Mucosa of descending colon (tissue), 3 donors: ENCODE results near the gene TM9SF4. TPM values are rescaled to one million over a fixed set of nuclear protein-coding genes. Genes with fewer than 3 reads are reported as not detected.
"Not testable (repeated sequence)": the region's sequence is repeated elsewhere in the genome, so short reads cannot be mapped to it uniquely, and the experiment has no call there.

ENCODE experiments used
- ATAC-seq: fragments of 200-7000 bp; cut with Tn5 transposase; one replicate; pipeline ENCODE4 v1.9.1; 2020; ENCODE audit warnings: mild to moderate bottlenecking, moderate library complexity
- DNase-seq, 3 donors: peaks; one replicate each; pipeline ENCODE4 v3.0.0-alpha.2; 2020
- H3K36me3 ChIP-seq: fragments of 200-600 bp; one replicate; pipeline ENCODE4 v1.8.0; 2021; ENCODE audit warnings: low read depth, mild to moderate bottlenecking
- H3K4me1 ChIP-seq: fragments of 200-600 bp; one replicate; pipeline ENCODE4 v1.8.0; 2021; ENCODE audit warnings: low read depth, mild to moderate bottlenecking
- H3K4me3 ChIP-seq: fragments of 200-600 bp; one replicate; pipeline ENCODE4 v1.8.0; 2021; ENCODE audit warnings: mild to moderate bottlenecking
- H3K9me3 ChIP-seq: fragments of 200-600 bp; one replicate; pipeline ENCODE4 v1.8.0; 2021; ENCODE audit warnings: mild to moderate bottlenecking
- CTCF ChIP-seq: fragments of 200-600 bp; IDR thresholded peaks from one replicate; pipeline ENCODE4 v1.8.0; 2022; ENCODE audit warnings: antibody characterized with exemption, mild to moderate bottlenecking
- intact Hi-C, 2 donors: fragments of 100-400 bp; cut with DNase I in 1 of 2; cut with micrococcal nuclease in 1 of 2; formaldehyde crosslinking; loops; one replicate each; pipeline versions ENCODE4 v1.11.0 to v1.11.1; 2022; cut with DNase I, micrococcal nuclease
- total RNA-seq, 3 donors: library from RNA; stranded (reverse); fragmentation: NEBNext Ultra II Directional in 2 of 3; extraction: Animal tissue kit (Norgen Biotek cat#: 25700) in 2 of 3; gene quantifications; one replicate each; pipeline versions ENCODE4 v1.2.1 to v1.2.4, GENCODE V29; 2021 to 2023
- donor health status: DM: no; HTN: no; CAD: no; lungs with moderate emphysema.
- donor health status: DM: no; HTN: no; CAD: no.
- donor health status: DM: no; HTN: yes; CAD: no.

TM9SF4 gene
- total RNA-seq, 3 donors from 2014 or later = 54.1 to 74.7 (median 65.8) TPM

DNA sequence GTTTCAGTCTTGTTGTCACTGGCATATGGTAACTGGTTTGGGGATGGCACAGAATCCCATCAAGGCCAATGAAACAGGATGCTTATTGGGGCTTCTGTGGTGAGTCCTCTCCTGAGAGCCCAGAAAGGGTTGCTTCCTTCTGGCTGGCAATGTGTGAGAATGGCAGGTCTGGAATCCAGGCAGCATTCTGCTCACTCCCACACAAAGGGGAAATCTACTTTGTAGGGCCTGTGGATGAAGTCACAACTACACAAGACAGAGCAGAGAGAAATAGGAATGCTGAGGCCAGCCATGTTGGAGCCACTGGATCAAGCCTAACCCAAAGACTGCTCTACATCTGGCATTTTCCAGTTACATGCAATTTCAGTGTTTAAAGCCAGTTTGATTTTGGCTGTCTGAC is 82.4 kb downstream of the TM9SF4 start:
- ATAC-seq (no peak), DNase-seq (no peak)
- Histone ChIP-seq H3K4me1 (peaks cover 9% of the 10 kb centered on the region), H3K9me3 (no peaks in the 10 kb centered on the region), H3K36me3 (peaks cover 6% of the 10 kb centered on the region), H3K4me3 (no peak overlapping the region)
- intact Hi-C loops = no loop called here
- TF ChIP-seq CTCF = no peak

DNA sequence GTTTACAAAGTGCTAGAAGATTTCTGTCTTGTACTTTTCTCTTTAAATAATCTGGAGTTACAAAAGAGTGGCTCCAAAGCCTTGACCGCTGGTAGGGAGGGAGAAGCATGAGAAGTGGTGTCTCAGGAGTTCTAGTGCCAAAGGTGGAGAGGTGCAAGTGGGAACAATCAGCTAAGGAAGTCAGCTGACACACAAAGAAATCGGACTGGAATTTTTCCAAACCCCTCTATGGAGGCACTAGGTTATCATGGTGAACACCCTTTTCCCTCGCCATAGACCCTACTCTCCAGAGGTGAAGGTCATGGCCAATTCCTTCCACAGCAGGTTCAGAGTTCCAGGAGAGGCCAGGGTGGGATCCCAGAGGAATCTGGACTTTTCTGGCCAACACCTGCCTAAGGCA is 83.2 kb downstream of the TM9SF4 start:
- no peak overlapping the region for H3K4me3 ChIP-seq
- peaks cover 9% of the 10 kb centered on the region for H3K4me1 ChIP-seq
- intact Hi-C loops = no loop called here
- ATAC-seq (no peak), DNase-seq (no peak)
- H3K9me3 ChIP-seq = no peaks in the 10 kb centered on the region
- no peak for TF ChIP-seq CTCF
- peaks cover 9% of the 10 kb centered on the region for H3K36me3 ChIP-seq

DNA sequence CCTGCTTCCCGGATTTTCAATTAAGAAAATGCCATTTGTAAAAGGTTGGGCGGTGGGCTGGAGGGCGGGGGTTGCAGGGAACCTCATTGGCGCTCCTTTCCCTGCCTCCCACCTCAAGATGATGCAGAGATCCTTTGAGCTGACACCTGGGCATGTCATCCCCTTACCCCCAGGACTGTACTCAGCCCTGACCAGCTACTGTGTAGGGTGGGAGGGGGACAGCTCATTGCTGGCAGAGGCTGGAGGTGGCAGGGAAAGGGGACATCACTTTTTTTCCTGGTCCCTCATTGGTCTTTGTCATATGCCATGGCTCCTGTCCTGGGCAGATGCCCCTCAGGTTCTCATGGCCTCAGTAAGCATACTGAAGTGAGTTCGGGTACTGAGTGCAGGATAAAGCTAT is 83.8 kb downstream of the TM9SF4 start:
- H3K4me3 ChIP-seq, intact Hi-C loops, H3K36me3 ChIP-seq, H3K4me1 ChIP-seq, ATAC-seq, H3K9me3 ChIP-seq, DNase-seq: not testable (repeated sequence)

DNA sequence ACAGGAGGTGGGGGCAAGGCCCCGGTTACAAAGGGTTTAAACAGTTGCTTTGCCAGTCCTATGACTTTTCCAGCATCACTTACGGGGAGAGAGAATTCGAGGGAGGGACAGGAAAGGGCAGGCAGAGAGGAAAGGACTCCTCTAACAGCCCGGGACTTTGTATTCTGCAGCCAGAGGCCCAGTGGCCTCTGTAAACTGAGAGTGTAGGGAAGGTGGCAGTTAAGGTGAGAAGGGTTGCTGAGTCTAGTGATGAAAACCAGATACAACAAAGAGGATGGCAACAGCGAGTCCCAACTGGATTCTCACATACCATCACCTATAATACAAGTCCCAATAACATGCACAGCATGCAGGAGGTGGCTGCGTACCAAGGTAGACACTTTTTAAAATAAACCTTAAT is 84.5 kb downstream of the TM9SF4 start:
- intact Hi-C loops = no loop called here
- no peak overlapping the region for H3K4me3 ChIP-seq
- DNase-seq (no peak), ATAC-seq (no peak)
- peaks cover 5% of the 10 kb centered on the region for H3K4me1 ChIP-seq
- TF ChIP-seq CTCF = no peak
- peaks cover 9% of the 10 kb centered on the region for H3K36me3 ChIP-seq
- no peaks in the 10 kb centered on the region for H3K9me3 ChIP-seq

- Histone ChIP-seq H3K36me3 (peaks cover 9% of the 10 kb centered on the region), H3K4me3 (no peak overlapping the region), H3K9me3 (no peaks in the 10 kb centered on the region), H3K4me1 (no peaks in the 10 kb centered on the region)
- no peak for TF ChIP-seq CTCF
- DNase-seq (no peak), ATAC-seq (peak; percentile 13)
- intact Hi-C loops = no loop called here
Observed at GRCh38 chr20:32195581-32195980, 86.1 kb downstream of the TM9SF4 start.

GRCh38 chr20:32196613-32197012 is 87.1 kb downstream of the TM9SF4 start:
- H3K36me3 ChIP-seq, H3K9me3 ChIP-seq, DNase-seq, ATAC-seq, H3K4me3 ChIP-seq, H3K4me1 ChIP-seq, intact Hi-C loops: not testable (repeated sequence)

DNA sequence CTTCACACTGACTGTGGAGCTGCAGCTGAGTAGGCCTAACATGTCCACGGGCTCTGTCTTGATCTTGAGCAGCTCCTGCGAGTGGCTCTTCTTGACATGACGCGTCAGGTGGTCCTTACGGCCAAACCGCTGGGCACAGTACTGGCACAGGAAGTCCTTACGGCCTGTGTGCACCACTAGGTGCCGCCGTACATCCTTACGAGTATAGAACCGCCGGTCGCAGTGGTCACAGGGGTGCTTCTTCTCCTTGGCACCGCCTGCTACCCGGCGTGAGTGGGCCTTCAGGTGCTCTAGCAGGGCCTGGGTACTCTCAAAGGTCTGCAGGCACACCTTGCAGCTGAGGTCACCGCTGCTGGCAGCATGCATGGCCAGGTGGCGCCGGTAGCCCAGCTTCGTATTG is 87.6 kb downstream of the TM9SF4 start:
- ATAC-seq = peak; percentile 8
- intact Hi-C loops, DNase-seq, H3K4me3 ChIP-seq, H3K4me1 ChIP-seq, H3K9me3 ChIP-seq: not testable (repeated sequence)
- H3K36me3 ChIP-seq = peaks cover 11% of the 10 kb centered on the region
